HepG2 (cell line): Measurements from ENCODE around the gene ZMYND10. TPM values are rescaled to one million over a fixed set of nuclear protein-coding genes. Genes with fewer than 3 reads are reported as not detected.
A peak's percentile ranks its signal among the peaks of the same experiment; 100 is the strongest.

Experiments used
- EEA1 ChIP-seq: sonication (generic); formaldehyde crosslinking; IDR thresholded peaks from 2 replicates; pipeline ENCODE4 v1.5.1; 2020; ENCODE audit warnings: mild to moderate bottlenecking, missing genetic modification reagents, borderline replicate concordance
- FOXP1 ChIP-seq, 2 experiments: fragments of 450-650 bp in 1 of 2; IDR thresholded peaks; 2 replicates each; pipeline ENCODE4 v1.6.1; 2017 to 2018; ENCODE audit warnings: antibody characterized with exemption in 1 of 2
- HNRNPK ChIP-seq: fragments of 200-400 bp; formaldehyde crosslinking; IDR thresholded peaks from 2 replicates; pipeline ENCODE4 v1.6.1; 2018; ENCODE audit warnings: low read length, low read depth, moderate library complexity, mild to moderate bottlenecking; ENCODE audit not compliant: poor library complexity, severe bottlenecking
- KAT2B ChIP-seq: fragments of 150-350 bp; IDR thresholded peaks from 2 replicates; pipeline ENCODE4 v1.6.1; 2014; ENCODE audit warnings: low read depth, low read length, borderline replicate concordance
- KAT7 ChIP-seq: IDR thresholded peaks from 2 replicates; pipeline ENCODE4 v1.6.1; 2018; ENCODE audit warnings: borderline replicate concordance, missing compliant biosample characterization
- REXO4 ChIP-seq: sonication (generic); formaldehyde crosslinking; IDR thresholded peaks from 2 replicates; pipeline ENCODE4 v1.8.0; 2022; ENCODE audit warnings: missing genetic modification reagents, mild to moderate bottlenecking, borderline replicate concordance
- RFX1 ChIP-seq: fragments of 450-650 bp; IDR thresholded peaks from 2 replicates; pipeline ENCODE4 v1.6.1; 2017
- SALL1 ChIP-seq: sonication (generic); formaldehyde crosslinking; IDR thresholded peaks from 2 replicates; pipeline ENCODE4 v1.8.0; 2022; ENCODE audit warnings: mild to moderate bottlenecking, missing genetic modification reagents
- TBL1XR1 ChIP-seq: fragments of 150-350 bp; IDR thresholded peaks from 2 replicates; pipeline ENCODE4 v1.6.1; 2014; ENCODE audit warnings: borderline replicate concordance, low read length; ENCODE audit not compliant: partially characterized antibody
- ZNF101 ChIP-seq: sonication (generic); formaldehyde crosslinking; IDR thresholded peaks from 2 replicates; pipeline ENCODE4 v1.4.0; 2020; ENCODE audit warnings: mild to moderate bottlenecking, low read depth, missing genetic modification reagents, borderline replicate concordance
- ZNF235 ChIP-seq: sonication (generic); formaldehyde crosslinking; IDR thresholded peaks from 2 replicates; pipeline ENCODE4 v1.8.1; 2023; ENCODE audit warnings: mild to moderate bottlenecking, missing genetic modification reagents, borderline replicate concordance
- ZNF543 ChIP-seq: sonication (generic); formaldehyde crosslinking; IDR thresholded peaks from 2 replicates; pipeline ENCODE4 v1.4.0; 2020; ENCODE audit warnings: mild to moderate bottlenecking, missing genetic modification reagents
- ZNF552 ChIP-seq: sonication (generic); formaldehyde crosslinking; IDR thresholded peaks from 2 replicates; pipeline ENCODE4 v1.9.0; 2022; ENCODE audit warnings: missing genetic modification reagents, mild to moderate bottlenecking, borderline replicate concordance
- ZNF672 ChIP-seq: sonication (generic); formaldehyde crosslinking; IDR thresholded peaks from 2 replicates; pipeline ENCODE4 v1.8.1; 2022; ENCODE audit warnings: missing genetic modification reagents
- ZNF878 ChIP-seq: sonication (generic); formaldehyde crosslinking; IDR thresholded peaks from 2 replicates; pipeline ENCODE4 v1.8.1; 2023; ENCODE audit warnings: mild to moderate bottlenecking, missing genetic modification reagents, moderate library complexity
- polyA plus RNA-seq, 8 experiments: library from polyadenylated mRNA; depleted of rRNA in 3 of 8; stranded (reverse) in 7 of 8; unstranded in 1 of 8; fragments of >200 nt; fragmentation: Illumina TruSeq in 4 of 8; extraction: Trizol in 4 of 8; gene quantifications; 2 replicates each; pipeline versions ENCODE4 v1.2.1 to v1.2.3, GENCODE V29; 2011 to 2016; ENCODE audit warnings: low read depth in 4 of 8, missing spikeins in 1 of 8, mixed read lengths in 1 of 8; ENCODE audit not compliant: insufficient read depth in 1 of 8
- total RNA-seq, 5 experiments: library from RNA; depleted of rRNA; stranded (reverse); fragments of >200 nt; fragmentation: Illumina TruSeq; extraction: Trizol; gene quantifications; 2 replicates each; pipeline ENCODE4 v1.2.3, GENCODE V29; 2016; ENCODE audit warnings: low read depth in 1 of 5
- TF ChIP-seq, protein P1 (sequence below): sonication (generic); formaldehyde crosslinking; IDR thresholded peaks from 2 replicates; pipeline ENCODE4 v1.5.1; 2020; ENCODE audit warnings: missing genetic modification reagents, mild to moderate bottlenecking, borderline replicate concordance
- TF ChIP-seq, protein P2 (sequence below): IDR thresholded peaks from 2 replicates; pipeline ENCODE4 v1.6.1; 2016; ENCODE audit warnings: missing compliant biosample characterization, missing genetic modification reagents, borderline replicate concordance
- TF ChIP-seq, protein P3 (sequence below): sonication (generic); formaldehyde crosslinking; IDR thresholded peaks from 2 replicates; pipeline ENCODE4 v1.5.0; 2020; ENCODE audit warnings: mild to moderate bottlenecking, missing genetic modification reagents
- TF ChIP-seq, protein P4 (sequence below): sonication (generic); formaldehyde crosslinking; IDR thresholded peaks from 2 replicates; pipeline ENCODE4 v1.5.0; 2020; ENCODE audit warnings: mild to moderate bottlenecking, missing genetic modification reagents

The ZMYND10 gene
- total and polyA plus RNA-seq, 2 of the 13 experiments (the other 11 are each of a cell fraction or from before 2014, with no cell fraction given) = 0.60 to 0.74 TPM

DNA sequence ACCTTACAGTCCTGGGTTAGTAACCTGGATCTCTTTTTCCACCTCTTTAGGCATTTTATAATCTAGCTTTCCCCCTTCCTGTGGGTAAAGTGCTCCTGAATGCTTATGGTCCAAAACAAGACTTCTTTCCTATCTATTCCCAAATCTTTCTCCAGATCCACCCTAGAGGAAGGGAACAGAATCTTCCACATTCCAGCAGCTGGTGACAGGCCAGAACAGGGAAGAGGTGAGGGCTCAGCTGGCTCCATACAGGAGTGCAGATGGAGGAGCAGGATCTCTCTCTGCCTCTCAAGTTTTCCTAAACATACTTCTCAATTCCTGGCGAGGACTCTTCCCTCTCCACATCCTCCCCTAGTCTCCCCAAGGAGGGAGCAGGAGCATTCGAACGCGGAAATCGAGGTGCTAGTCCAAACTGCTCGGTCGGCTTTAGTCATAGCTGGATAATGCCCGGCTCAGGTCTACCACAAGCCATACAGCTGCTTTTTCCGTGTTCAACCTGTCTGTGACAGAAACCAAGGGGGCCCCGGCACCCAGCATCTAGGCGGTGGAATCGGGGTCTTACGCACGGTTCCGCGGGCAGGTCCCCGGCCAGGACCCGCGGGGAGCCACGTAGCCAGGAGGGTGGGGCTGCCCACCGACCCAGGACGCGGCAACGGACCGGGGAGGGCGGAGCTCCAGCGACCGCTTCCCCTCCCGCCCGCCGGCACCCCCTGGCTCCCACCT is 8.9 kb downstream of the ZMYND10 start (continued):
- TF ChIP-seq, protein P1, sequence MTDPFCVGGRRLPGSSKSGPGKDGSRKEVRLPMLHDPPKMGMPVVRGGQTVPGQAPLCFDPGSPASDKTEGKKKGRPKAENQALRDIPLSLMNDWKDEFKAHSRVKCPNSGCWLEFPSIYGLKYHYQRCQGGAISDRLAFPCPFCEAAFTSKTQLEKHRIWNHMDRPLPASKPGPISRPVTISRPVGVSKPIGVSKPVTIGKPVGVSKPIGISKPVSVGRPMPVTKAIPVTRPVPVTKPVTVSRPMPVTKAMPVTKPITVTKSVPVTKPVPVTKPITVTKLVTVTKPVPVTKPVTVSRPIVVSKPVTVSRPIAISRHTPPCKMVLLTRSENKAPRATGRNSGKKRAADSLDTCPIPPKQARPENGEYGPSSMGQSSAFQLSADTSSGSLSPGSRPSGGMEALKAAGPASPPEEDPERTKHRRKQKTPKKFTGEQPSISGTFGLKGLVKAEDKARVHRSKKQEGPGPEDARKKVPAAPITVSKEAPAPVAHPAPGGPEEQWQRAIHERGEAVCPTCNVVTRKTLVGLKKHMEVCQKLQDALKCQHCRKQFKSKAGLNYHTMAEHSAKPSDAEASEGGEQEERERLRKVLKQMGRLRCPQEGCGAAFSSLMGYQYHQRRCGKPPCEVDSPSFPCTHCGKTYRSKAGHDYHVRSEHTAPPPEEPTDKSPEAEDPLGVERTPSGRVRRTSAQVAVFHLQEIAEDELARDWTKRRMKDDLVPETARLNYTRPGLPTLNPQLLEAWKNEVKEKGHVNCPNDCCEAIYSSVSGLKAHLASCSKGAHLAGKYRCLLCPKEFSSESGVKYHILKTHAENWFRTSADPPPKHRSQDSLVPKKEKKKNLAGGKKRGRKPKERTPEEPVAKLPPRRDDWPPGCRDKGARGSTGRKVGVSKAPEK (CRISPR knock-in tag) = no peak
- TF ChIP-seq ZNF543 (CRISPR knock-in tag) = no peak
- TF ChIP-seq FOXP1 (IDR thresholded peaks at IDR 0.05) = no peak
- no peak for TF ChIP-seq FOXP1 (CRISPR knock-in tag; IDR thresholded peaks at IDR 0.05)
- no peak for TF ChIP-seq KAT7 (CRISPR knock-in tag)
- TF ChIP-seq, protein P2, sequence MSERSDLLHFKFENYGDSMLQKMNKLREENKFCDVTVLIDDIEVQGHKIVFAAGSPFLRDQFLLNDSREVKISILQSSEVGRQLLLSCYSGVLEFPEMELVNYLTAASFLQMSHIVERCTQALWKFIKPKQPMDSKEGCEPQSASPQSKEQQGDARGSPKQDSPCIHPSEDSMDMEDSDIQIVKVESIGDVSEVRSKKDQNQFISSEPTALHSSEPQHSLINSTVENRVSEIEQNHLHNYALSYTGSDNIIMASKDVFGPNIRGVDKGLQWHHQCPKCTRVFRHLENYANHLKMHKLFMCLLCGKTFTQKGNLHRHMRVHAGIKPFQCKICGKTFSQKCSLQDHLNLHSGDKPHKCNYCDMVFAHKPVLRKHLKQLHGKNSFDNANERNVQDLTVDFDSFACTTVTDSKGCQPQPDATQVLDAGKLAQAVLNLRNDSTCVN = no peak
- no peak for TF ChIP-seq KAT2B
- TF ChIP-seq RFX1 = no peak
- no peak for TF ChIP-seq ZNF235 (CRISPR knock-in tag)
- no peak for TF ChIP-seq ZNF552 (CRISPR knock-in tag)
- TF ChIP-seq HNRNPK = peak; percentile 8
- no peak for TF ChIP-seq SALL1 (CRISPR knock-in tag)
- TF ChIP-seq, protein P3, sequence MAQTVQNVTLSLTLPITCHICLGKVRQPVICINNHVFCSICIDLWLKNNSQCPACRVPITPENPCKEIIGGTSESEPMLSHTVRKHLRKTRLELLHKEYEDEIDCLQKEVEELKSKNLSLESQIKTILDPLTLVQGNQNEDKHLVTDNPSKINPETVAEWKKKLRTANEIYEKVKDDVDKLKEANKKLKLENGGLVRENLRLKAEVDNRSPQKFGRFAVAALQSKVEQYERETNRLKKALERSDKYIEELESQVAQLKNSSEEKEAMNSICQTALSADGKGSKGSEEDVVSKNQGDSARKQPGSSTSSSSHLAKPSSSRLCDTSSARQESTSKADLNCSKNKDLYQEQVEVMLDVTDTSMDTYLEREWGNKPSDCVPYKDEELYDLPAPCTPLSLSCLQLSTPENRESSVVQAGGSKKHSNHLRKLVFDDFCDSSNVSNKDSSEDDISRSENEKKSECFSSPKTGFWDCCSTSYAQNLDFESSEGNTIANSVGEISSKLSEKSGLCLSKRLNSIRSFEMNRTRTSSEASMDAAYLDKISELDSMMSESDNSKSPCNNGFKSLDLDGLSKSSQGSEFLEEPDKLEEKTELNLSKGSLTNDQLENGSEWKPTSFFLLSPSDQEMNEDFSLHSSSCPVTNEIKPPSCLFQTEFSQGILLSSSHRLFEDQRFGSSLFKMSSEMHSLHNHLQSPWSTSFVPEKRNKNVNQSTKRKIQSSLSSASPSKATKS (CRISPR knock-in tag) = no peak
- peak; percentile 87; the same call in 1 of the 2 replicates for TF ChIP-seq ZNF878 (CRISPR knock-in tag)
- TF ChIP-seq ZNF672 (CRISPR knock-in tag) = peak; percentile 38; the same call in 1 of the 2 replicates
- 0 out of 2 replicates have a peak, but pooled peaks have one; percentile 50 for TF ChIP-seq REXO4
- TF ChIP-seq, protein P4, sequence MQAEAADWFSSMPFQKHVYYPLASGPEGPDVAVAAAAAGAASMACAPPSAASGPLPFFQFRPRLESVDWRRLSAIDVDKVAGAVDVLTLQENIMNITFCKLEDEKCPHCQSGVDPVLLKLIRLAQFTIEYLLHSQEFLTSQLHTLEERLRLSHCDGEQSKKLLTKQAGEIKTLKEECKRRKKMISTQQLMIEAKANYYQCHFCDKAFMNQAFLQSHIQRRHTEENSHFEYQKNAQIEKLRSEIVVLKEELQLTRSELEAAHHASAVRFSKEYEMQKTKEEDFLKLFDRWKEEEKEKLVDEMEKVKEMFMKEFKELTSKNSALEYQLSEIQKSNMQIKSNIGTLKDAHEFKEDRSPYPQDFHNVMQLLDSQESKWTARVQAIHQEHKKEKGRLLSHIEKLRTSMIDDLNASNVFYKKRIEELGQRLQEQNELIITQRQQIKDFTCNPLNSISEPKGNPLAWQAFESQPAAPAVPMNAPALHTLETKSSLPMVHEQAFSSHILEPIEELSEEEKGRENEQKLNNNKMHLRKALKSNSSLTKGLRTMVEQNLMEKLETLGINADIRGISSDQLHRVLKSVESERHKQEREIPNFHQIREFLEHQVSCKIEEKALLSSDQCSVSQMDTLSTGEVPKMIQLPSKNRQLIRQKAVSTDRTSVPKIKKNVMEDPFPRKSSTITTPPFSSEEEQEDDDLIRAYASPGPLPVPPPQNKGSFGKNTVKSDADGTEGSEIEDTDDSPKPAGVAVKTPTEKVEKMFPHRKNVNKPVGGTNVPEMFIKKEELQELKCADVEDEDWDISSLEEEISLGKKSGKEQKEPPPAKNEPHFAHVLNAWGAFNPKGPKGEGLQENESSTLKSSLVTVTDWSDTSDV (CRISPR knock-in tag) = no peak
- no peak for TF ChIP-seq TBL1XR1
- TF ChIP-seq ZNF101 = 0 out of 2 replicates have a peak, but pooled peaks have one; percentile 13
- TF ChIP-seq EEA1 = 0 out of 2 replicates have a peak, but pooled peaks have one; percentile 42
